Hematopoietic multipotent progenitor cell (in vitro differentiated cells): ENCODE results near the gene PPIL1. TPM values are rescaled to one million over a fixed set of nuclear protein-coding genes. Genes with fewer than 3 reads are reported as not detected.
"Not testable (repeated sequence)": the region's sequence is repeated elsewhere in the genome, so short reads cannot be mapped to it uniquely, and the experiment has no call there.

Source experiments
- DNase-seq, 3 donors: peaks; one replicate each; pipeline ENCODE4 v3.0.0-alpha.2; 2011 to 2015; ENCODE audit warnings: low read depth in 2 of 3, low spot score in 2 of 3
- total RNA-seq: library from RNA; depleted of rRNA; stranded (reverse); fragments of >200 nt; gene quantifications from one replicate; pipeline ENCODE4 v1.2.3, GENCODE V29; 2012

PPIL1 gene
- 17.8 TPM for total RNA-seq

DNA sequence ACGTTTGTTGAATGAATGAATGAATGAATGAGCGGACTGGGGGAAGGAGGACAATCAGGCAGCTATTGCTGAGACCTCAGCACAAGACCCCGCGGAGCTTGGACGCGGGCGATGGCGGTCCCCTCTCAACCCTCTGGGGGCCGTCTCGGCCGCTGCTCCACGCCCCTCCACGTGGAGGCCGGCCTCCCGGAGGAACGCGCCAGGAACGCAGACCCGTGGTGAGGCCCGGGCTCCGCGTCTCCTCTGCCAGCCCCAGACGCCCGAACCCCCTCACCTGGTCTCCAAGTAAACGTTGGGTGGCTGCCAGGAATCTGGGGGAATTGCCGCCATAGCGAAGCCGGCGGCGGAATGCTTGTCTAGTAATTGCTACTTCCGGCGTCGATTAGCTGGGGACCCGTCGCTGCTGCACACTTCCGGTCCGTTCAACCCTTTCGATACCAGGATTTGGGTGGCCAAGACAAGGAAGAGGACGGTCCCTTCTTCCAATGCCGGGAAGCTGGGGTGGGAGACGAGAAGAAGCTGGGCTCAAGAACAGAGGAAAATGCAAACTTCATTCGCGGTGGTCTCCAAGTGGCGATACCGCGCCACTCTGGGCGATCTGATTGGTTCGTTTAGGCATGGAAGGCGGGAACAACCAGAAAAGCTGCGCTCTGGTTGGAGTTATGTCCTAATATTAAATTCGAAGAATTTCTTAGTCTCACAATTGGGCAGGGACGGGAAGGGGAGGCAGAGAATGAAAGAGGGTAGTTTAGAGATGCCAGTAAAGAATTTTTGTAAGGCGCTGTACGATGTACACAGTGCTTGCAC lies at the start of gene PPIL1:
Gene PPIL1 (minus strand): TSS at position 361 of the 807 bp plus-strand sequence. CDS start 31 bp downstream, at position 330.
- DNase-seq = peak; percentile 85 to 94 (median 91)

DNA sequence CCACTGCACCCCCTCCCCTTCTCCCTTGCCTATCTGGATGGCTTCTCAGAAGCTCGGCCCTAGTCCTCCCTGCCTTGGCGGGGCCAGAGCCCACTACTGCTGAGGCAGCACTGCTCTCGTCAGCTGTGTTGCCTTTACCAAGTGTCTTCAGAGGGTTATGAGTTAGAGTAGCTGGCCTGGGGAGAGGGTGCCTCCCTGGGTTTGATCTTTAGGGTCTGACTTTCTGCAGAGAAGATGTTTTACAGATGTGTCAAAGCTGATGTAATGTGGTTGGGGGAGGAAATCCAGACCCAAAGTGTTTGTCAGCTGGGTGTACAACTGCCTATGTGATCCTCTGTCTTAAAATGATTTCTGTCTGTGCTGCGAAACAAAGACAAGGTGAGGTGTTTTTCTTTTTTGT lies 49.5 kb upstream of the PPIL1 start:
- DNase-seq = no peak

DNA sequence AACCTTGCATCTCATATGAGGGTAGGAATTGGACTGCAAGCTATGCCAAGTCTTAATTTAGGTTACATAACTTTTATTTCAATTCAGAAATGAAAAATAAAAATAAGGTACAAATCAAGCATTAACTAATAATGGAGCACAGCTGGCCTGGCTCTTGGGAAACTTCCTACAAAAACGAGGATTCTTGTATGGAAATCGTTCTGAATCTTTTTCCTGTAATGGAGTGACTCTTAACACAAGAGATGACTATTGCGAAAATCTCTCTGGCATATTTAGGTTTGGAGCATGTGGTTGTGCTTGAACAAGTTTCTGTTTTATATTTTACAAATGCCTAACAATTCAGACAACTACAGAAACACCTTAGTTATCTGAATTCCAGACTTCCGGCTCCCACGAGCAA lies 45.9 kb upstream of the PPIL1 start:
- DNase-seq = no peak

DNA sequence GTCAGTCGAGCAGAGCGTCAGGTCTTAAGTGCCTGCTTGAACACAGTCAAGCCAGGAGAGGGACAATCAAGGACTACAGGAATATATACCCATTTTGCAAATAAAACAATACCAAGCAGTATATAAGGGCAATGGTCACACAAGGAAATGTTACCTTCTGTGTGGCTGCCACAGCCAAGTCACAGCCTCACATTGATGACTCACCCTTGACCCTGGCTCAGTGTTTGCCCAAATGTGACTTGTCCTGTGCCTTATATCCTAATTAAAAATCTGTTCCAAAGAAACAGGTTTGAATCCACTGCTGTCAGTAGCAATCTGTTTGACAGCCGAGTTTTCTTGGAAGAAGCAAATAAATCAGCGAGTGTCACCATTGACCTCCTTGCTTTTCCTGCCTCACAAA lies 45.4 kb upstream of the PPIL1 start:
- DNase-seq = no peak

DNA sequence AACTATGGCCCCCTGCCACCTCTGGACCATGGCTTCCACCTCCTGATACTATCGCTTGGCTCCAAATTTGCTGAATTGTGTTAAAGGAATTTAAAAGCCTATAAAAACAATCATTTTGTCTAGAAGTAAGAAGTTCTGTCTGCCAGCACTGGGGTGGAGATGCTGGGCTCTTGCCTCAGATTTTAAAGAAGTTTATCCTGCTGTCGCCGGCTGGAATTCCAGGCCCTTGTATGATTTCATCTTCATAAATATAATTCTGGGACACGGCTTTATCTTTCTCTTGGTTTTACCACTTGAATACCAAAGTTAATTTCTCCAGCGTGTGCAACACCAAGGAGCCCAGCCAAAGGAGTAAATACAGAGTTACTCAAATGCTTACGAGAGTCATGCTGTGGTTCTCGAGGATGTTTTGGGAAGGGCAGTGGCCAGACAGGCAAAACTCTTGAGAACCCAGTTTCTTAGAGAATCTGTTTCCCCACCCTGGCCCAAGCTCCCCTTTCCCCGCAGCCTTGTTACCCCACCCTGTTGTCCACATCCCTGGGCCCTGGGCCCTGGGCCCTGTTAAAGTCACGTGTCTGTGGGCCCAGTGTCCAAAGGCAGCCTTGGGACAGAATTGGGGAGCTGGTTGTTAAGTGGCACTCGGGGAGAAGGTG lies 43.1 kb upstream of the PPIL1 start:
- no peak for DNase-seq

DNA sequence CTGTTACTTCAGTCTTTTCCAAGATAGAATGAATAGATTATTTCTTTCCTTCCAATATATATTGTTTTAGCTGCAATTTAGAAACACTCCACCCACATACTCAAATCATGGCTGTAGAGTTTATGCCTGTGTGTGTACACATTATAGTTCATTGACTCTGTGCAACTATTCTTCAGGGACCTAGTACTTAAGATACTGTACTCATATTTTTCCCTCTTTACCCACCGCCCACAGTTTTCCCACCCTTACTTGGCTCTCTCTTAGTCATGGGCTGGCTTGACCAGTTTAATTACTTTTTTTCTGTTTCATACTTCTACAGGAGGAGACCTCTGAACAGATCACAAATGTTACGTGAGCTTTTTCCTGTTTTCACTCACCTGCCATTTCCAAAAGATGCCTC lies 41.5 kb upstream of the PPIL1 start:
- DNase-seq = no peak

DNA sequence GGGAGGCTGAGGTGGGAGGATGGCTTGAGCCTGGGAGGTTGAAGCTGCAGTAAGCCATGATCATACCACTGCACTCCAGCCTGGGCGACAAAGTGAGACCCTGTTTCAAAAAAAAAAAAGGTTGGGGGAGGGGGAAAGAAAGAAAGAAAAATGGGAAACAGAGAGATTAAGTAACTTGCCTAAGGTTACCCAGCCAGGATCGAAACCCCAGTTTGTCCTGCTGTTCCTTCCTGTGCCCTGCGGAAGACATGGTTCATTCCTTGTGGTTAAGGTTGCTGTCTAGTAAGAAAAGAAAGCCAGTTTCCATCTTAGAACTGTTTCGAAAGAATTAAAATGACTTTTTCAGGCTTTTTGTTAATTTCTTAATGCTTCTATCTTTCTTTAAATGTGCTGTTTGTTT lies 41.0 kb upstream of the PPIL1 start:
- DNase-seq = no peak

DNA sequence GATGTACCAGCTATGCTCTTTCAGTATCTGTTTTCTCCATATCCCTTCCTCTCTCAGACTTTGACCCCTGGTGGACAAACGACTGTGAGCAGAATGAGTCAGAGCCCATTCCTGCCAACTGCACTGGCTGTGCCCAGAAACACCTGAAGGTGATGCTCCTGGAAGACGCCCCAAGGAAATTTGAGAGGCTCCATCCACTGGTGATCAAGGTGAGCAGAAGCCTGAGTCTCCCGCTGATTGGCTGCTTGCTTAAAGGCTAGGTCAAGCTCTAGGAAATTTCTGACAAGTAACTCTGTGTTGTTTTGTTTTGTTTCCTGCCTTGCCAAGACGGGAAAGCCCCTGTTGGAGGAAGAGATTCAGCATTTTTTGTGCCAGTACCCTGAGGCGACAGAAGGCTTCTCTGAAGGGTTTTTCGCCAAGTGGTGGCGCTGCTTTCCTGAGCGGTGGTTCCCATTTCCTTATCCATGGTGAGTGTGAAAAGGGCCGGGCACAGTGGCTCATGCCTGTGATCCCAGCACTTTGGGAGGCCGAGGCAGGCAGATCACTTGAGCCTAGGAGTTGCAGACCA lies 39.7 kb upstream of the PPIL1 start:
- peak; percentile 6 to 13 (median 9) for DNase-seq

DNA sequence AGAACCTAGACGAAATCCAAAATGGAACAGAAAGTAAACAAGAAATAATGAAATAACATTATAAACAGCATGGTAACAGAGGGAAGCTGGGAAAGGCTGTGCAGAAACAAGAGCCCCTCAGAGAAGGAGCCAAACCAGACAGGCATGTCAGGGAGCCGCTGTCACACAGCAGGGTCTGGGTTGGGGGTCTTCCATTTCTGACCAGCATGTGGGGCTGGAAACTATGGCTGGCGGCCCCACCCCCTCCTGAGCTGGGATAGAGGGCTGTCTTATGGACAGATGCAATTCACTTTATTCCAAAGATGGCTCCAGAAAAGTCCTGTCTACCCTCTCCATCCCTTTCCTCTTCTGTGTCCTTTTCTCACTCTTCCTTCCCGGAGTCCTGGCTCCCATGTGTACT lies 38.5 kb upstream of the PPIL1 start:
- DNase-seq = no peak

DNA sequence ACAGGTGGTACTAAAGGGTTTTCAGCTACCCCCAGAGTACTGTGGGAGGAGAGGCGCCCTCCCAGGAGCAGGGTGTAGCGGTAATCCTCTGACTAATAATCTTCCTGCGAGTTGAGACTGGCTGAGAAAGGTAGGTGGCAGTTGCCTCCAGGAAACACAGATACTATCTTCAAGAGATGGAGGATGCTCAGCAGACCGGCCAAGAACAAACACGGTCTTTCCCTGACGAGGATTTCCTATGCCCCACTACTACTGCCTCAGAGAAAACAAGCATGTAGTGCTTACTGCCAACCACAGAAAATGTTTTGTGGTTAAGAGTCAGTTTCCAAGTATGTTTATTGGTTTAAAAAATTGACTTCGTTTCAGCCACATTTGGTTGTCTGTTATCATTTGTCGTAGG lies 38.0 kb upstream of the PPIL1 start:
- DNase-seq = peak; percentile 41 to 48 (median 45)

DNA sequence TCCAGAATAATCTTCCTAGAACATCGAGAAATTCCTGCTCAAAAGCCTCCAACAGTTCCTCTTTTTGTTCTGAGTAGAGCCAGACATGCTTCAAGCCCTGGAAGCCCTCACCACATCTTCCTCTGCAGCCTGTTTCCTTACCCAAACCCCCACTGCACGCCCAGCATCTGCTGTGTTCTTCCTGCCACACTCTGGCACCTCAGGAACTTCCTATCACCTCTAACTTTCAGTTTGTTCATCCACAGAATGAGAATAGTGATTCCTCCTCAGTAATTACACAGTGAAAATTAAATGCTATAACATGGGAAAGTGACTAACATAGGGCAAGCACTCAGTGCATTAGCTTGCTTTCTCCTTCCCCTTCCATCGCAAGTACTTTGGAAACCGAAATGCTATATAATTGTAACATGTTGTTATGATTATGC lies 37.4 kb upstream of the PPIL1 start:
- peak in 2 of 3 donors; percentile 87 to 94 for DNase-seq

DNA sequence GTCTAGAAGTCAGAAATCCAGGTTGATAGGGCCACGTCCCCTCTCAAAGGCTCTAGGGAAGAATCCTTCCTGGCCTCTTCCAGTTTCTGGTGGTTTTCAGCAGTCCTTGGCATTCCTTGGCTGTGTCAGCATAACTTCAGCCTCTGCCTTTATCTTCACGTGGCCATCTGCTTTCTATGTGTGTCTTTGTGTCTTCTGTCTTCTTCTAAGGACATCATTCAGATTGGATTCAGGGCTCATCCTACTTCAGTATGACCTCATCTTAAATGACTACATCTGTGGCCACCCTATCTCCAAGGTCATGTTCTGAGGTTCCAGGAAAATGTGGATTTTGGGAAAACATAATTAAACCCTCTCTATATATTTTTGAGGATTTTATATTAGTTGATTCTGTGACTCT lies 34.1 kb upstream of the PPIL1 start:
- no peak for DNase-seq

DNA sequence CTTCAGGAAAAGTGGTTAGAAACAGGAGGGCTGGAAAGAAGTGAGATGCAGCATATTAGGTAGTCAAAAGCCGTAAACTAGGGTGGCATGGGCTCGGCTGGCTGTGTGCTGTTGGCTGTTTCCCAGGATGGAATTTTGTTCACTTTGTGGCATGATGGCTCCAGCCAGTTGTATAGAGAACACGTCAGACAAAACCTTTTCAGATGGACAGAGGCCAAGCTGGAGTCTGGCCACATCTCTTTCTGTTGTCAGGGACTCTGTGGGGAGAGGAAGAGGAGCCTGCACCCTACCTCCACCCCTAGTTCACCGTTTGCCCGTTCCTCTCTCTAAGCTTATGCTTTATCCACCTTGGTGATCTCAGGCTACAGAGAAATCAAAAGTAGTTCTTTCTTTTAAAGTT lies 33.2 kb upstream of the PPIL1 start:
- DNase-seq = no peak

DNA sequence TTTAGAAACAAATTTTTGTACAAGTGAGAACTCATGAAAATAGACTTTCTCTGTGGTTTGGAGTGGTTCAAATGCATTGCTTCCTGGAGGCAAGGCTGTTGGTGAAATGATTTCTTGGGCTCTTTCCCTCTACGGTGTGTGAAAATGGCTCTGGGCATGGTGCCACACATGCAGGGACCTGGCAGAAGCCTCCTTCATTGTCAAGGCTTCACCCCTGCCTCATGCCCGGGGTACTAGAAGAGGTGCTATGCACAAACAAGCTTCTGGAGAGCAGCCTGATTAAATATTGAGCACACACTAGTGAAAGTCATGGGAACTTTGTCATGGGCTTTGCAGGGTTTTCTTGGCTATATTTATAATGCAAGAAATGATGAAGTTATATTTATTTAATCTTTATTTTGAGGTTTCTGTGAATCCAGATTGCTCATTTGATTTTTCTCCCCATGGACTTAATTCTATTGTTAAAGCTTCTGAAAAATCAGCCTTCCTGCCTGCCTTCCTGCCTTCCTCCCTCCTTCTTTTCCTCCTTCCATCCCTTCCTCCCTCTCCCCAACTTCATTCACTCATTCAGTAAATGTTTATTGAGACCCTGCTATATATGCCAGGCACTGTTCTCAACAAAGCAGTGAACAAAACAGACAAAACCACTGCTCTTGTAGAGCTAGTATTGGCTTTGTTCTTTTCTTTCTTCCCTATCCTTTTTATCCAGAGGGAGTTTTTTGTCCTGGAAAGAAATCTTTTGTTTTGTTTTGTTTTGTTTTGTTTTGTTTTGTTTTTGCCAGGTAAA lies 32.1 kb upstream of the PPIL1 start:
- DNase-seq = no peak

DNA sequence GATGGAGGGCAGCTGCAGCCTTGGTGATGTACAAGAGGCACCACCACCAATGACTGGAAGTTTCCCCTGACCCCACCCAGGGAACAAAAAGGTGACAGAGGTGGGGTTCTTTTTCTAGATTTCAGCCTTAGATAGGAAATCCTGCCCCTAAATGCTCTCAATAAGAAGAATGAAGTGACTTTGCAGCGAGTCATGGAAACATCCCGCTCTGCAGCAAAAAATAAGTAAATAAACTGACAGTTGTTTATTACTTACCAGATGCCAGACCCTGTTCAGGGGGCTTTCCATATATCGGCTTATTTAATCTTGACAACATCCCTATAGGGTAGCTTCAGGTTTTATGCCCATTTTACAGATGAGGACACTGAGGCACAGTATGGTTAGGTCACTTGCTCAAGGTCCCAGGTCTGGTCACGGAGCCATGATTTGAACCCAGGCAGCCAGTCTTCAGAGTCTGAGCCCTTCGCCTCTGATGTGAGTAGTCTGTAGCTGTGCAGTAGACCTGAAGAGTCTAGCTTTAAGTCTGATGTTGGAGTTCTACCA lies 30.3 kb upstream of the PPIL1 start:
- no peak for DNase-seq

DNA sequence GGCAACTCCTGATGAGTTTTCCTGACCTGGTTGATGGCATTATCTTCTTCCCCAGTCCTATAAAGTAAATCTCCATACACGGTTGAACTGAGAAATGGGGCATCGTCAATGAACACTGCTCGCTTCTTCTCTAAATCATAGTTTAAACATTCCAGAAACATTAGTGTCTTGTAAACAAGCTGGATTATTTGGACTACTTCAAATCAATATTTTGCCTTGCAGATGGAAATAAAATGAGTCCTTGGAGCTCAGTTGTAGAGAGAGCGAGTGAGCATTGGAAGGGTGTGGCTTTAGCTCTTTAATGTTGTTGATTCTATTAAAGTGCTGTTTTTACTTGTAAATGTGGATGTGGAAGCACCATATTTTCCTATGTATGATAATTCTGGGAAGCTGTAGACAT lies 29.5 kb upstream of the PPIL1 start:
- DNase-seq = no peak

DNA sequence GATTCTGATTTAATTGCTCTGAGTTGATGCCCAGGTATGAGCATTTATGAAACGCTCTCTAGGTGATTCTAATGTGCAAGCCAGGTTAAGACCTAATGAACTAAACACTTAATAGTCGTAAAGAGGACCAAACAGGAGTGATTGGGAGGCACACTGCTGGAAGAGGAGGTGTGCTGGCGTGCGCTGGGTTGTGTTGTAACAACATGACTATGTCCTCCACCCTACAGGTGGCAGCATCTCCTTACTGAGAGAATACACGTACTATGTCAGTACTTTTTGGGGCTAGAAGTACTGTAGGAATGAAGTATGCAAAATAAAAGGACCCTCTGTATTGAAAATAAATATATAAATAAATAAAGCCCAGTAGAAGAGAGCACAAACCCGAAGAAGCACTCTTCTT lies 23.0 kb upstream of the PPIL1 start:
- peak in 1 of 3 donors; percentile 52 for DNase-seq

DNA sequence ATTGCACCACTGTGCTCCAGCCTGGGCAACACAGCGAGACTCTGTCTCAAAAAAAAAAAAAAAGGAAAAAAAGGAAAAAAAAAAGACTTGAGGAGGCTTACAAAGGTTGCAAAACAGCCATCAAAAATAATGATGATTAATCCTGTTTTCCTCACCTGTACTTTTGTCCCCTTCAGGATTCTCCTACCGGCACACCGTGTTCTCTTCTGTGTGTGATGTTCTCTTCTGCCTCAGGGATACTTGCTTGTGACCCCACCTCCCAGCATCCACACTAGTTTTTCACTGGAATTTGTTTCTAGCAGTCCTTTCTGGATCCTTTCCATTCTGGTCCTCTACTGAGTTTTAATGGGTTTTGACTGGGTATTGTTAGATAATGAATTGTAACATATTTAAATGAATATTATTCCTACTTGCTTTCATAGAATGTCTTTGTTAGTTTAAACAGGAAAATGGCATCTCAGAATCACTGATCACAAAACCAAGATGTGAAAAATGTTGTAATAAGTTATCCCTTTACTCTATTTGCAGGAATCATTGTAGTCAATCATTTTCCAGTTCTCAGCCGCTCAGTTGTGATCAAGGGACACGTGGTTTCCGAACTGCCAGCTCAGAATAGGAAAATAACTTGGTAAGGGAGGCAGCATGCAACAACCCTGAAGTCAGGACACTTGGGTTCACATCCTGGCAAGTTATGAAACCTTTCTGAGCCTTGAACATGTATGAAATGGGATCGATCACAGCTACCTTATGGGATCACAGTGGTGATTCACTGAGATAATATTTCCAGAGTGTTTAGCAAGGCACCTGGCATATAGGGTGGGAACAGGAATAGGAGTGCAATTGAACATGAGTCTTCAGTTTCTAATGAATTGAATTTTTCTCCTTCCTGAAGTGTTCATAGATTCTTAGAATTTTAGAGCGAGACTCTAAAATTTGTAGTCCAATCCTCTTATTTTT lies 19.7 kb upstream of the PPIL1 start:
- DNase-seq = no peak

DNA sequence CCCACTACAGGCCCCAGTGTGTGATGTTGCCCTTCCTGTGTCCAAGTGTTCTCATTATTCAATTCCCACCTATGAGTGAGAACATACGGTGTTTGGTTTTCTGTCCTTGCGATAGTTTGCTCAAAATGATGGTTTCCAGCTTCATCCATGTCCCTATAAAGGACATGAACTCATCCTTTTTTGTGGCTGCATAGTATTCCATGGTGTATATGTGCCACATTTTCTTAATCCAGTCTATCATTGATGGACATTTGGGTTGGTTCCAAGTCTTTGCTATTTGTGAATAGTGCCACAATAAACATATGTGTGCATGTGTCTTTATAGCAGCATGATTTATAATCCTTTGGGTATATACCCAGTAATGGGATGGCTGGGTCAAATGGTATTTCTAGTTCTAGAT lies 16.6 kb upstream of the PPIL1 start:
- not testable (repeated sequence) for DNase-seq
